Loucy (cell line): ENCODE data around the gene HIC1.

ENCODE experiments used
- H2AFZ ChIP-seq: fragments of 200-600 bp; sonication (generic); 2 replicates; pipeline ENCODE4 v1.6.0; 2016; ENCODE audit warnings: antibody characterized with exemption, mild to moderate bottlenecking, low read length, moderate library complexity
- H3F3A ChIP-seq: fragments of 200-600 bp; 2 replicates; pipeline ENCODE4 v1.6.0; 2016; ENCODE audit warnings: antibody characterized with exemption, low read depth, mild to moderate bottlenecking
- H3K27me3 ChIP-seq: fragments of 200-600 bp; sonication (generic); 2 replicates; pipeline ENCODE4 v1.6.1; 2014; ENCODE audit warnings: low read length, mild to moderate bottlenecking; ENCODE audit not compliant: insufficient read depth, poor library complexity, severe bottlenecking
- H3K36me3 ChIP-seq: fragments of 200-600 bp; sonication (generic); 2 replicates; pipeline ENCODE4 v1.6.1; 2016; ENCODE audit warnings: low read length; ENCODE audit not compliant: insufficient read depth
- H3K4me1 ChIP-seq: fragments of 200-600 bp; sonication (generic); 2 replicates; pipeline ENCODE4 v1.5.1; 2014; ENCODE audit warnings: low read length, mild to moderate bottlenecking; ENCODE audit not compliant: insufficient read depth, poor library complexity, severe bottlenecking
- H3K4me2 ChIP-seq: fragments of 200-600 bp; sonication (generic); 2 replicates; pipeline ENCODE4 v1.6.0; 2014; ENCODE audit warnings: antibody characterized with exemption, low read length, low read depth, mild to moderate bottlenecking; ENCODE audit not compliant: poor library complexity, severe bottlenecking
- H3K4me3 ChIP-seq: fragments of 200-600 bp; sonication (generic); 2 replicates; pipeline ENCODE4 v1.5.1; 2014; ENCODE audit warnings: low read length, mild to moderate bottlenecking, mixed read lengths; ENCODE audit not compliant: poor library complexity, severe bottlenecking
- H3K79me2 ChIP-seq: fragments of 200-600 bp; sonication (generic); 2 replicates; pipeline ENCODE4 v1.6.1; 2014; ENCODE audit warnings: low read length; ENCODE audit not compliant: insufficient read depth
- H3K9ac ChIP-seq: fragments of 200-600 bp; sonication (generic); 2 replicates; pipeline ENCODE4 v1.6.0; 2014; ENCODE audit warnings: mild to moderate bottlenecking, low read depth, low read length, moderate library complexity; ENCODE audit not compliant: poor library complexity, severe bottlenecking
- H3K9me2 ChIP-seq: fragments of 200-600 bp; sonication (generic); replicated peaks from 2 replicates; pipeline ENCODE4 v1.6.1; 2016; ENCODE audit warnings: low read depth, low read length, mixed read lengths
- H3K9me3 ChIP-seq: fragments of 200-600 bp; sonication (generic); 2 replicates; pipeline ENCODE4 v1.6.1; 2014; ENCODE audit warnings: mild to moderate bottlenecking, antibody characterized with exemption, low read length, low read depth; ENCODE audit not compliant: insufficient read depth
- H4K20me1 ChIP-seq: fragments of 200-600 bp; sonication (generic); 2 replicates; pipeline ENCODE4 v1.6.0; 2014; ENCODE audit warnings: antibody characterized with exemption, low read length, mild to moderate bottlenecking; ENCODE audit not compliant: insufficient read depth, poor library complexity, severe bottlenecking
- CTCF ChIP-seq: fragments of 200-600 bp; sonication (generic); conservative IDR thresholded peaks from 2 replicates; pipeline ENCODE4 v1.5.1; 2014; ENCODE audit warnings: mild to moderate bottlenecking, antibody characterized with exemption, low read length
- EZH2phosphoT487 ChIP-seq: fragments of 200-600 bp; IDR thresholded peaks from 2 replicates; pipeline ENCODE4 v1.6.1; 2018; ENCODE audit warnings: antibody characterized with exemption, mild to moderate bottlenecking, moderate library complexity, borderline replicate concordance

The HIC1 gene

GRCh38 chr17:2092253-2092652 lies 37.4 kb downstream of the HIC1 start:
- Histone ChIP-seq H3K9me3 (no peaks in the 10 kb centered on the region), H3K36me3 (peaks cover 11% of the 10 kb centered on the region; the same call in 1 of the 2 replicates)

GRCh38 chr17:2093349-2093748 lies 38.4 kb downstream of the HIC1 start:
- H3K4me2 ChIP-seq, result no peak overlapping the region
- H3F3A ChIP-seq, result no peaks in the 10 kb centered on the region
- no peak overlapping the region for H3K4me3 ChIP-seq
- H2AFZ ChIP-seq, result no peak overlapping the region
- H4K20me1 ChIP-seq, result no peaks in the 10 kb centered on the region
- no peak overlapping the region for H3K9ac ChIP-seq
- TF ChIP-seq EZH2phosphoT487 (no peak), CTCF (no peak)
- peaks cover 11% of the 10 kb centered on the region; the same call in 1 of the 2 replicates for H3K36me3 ChIP-seq
- no peaks in the 10 kb centered on the region for H3K79me2 ChIP-seq
- no peaks in the 10 kb centered on the region for H3K27me3 ChIP-seq
- H3K4me1 ChIP-seq, result peaks cover 43% of the 10 kb centered on the region
- H3K9me2 ChIP-seq, result no peaks in the 10 kb centered on the region
- H3K9me3 ChIP-seq, result no peaks in the 10 kb centered on the region

More at GRCh38 chr17:2092253-2092652, 37.4 kb downstream of the HIC1 start:
- no peak overlapping the region for H3K4me2 ChIP-seq
- H3F3A ChIP-seq, result no peaks in the 10 kb centered on the region
- H3K4me3 ChIP-seq, result no peak overlapping the region
- H4K20me1 ChIP-seq, result no peaks in the 10 kb centered on the region
- H2AFZ ChIP-seq, result no peak overlapping the region
- peaks cover 44% of the 10 kb centered on the region for H3K4me1 ChIP-seq
- no peaks in the 10 kb centered on the region for H3K27me3 ChIP-seq
- TF ChIP-seq EZH2phosphoT487 (no peak), CTCF (no peak)
- no peaks in the 10 kb centered on the region for H3K79me2 ChIP-seq
- H3K9ac ChIP-seq, result no peak overlapping the region
- no peaks in the 10 kb centered on the region for H3K9me2 ChIP-seq

GRCh38 chr17:2094891-2095535 lies 40.1 kb downstream of the HIC1 start:
- no peak overlapping the region for H3K4me3 ChIP-seq
- H3K9me3 ChIP-seq, result no peaks in the 10 kb centered on the region
- H3F3A ChIP-seq, result no peaks in the 10 kb centered on the region
- no peaks in the 10 kb centered on the region for H3K27me3 ChIP-seq
- no peak for TF ChIP-seq EZH2phosphoT487
- peak; percentile 55 for TF ChIP-seq CTCF
- peaks cover 16% of the 10 kb centered on the region; the same call in 1 of the 2 replicates for H3K36me3 ChIP-seq
- H4K20me1 ChIP-seq, result no peaks in the 10 kb centered on the region
- H3K9ac ChIP-seq, result no peak overlapping the region
- no peaks in the 10 kb centered on the region for H3K9me2 ChIP-seq
- no peak overlapping the region for H2AFZ ChIP-seq
- peaks cover 28% of the 10 kb centered on the region for H3K4me1 ChIP-seq
- no peak overlapping the region for H3K4me2 ChIP-seq
- H3K79me2 ChIP-seq, result no peaks in the 10 kb centered on the region
